ENCODE measurements around the gene PRRT1B. TPM values are rescaled to one million over a fixed set of nuclear protein-coding genes. Genes with fewer than 3 reads are reported as not detected.

The PRRT1B gene
- total RNA-seq, 1 experiment from 2014 or later = not detected

- POLR2A ChIA-PET (ENCODE audit: low non-redundant PET) = interaction anchor here (0.6 kb wide), 1 partner anchor 151 kb away, joined by 13 read pairs; no protein-coding TSS in a partner anchor
- Histone ChIP-seq H3K9me3 (ENCODE audit: low read depth, low read length, poor library complexity, severe bottlenecking) (no peaks in the 10 kb centered on the region), H3K4me3 (ENCODE audit: low read depth, low read length, poor library complexity, severe bottlenecking) (no peak overlapping the region), H3K27me3 (replicated peaks; ENCODE audit: insufficient read depth, low read depth, low read length, poor library complexity) (no peaks in the 10 kb centered on the region), H3K27ac (ENCODE audit: low read depth, low read length, poor library complexity, severe bottlenecking) (no peak overlapping the region), H3K36me3 (ENCODE audit: insufficient read depth, low read length, poor library complexity, severe bottlenecking) (peaks cover 7% of the 10 kb centered on the region), H3K4me1 (ENCODE audit: insufficient read depth, low read length, poor library complexity, severe bottlenecking) (no peaks in the 10 kb centered on the region)
- DNase-seq (ENCODE audit: low spot score) = no peak
- TF ChIP-seq CTCF (conservative IDR thresholded peaks at IDR 0.05; ENCODE audit: low read depth, low read length) = no peak
- TF ChIP-seq EZH2 (IDR thresholded peaks at IDR 0.05; ENCODE audit: borderline replicate concordance, low read depth, low read length, poor library complexity, severe bottlenecking) = no peak
- intact Hi-C loops (cut with micrococcal nuclease; ENCODE audit: unreplicated experiment) = no loop called here
- CTCF ChIA-PET = no interaction called here
- no TSS peak for BruUV-seq (replicated peaks)
These were observed 39.5 kb downstream of the PRRT1B start for GRCh38 chr9:131584858-131585257.

GRCh38 chr9:131585375-131585774, 40.1 kb downstream of the PRRT1B start:
- TF ChIP-seq CTCF (conservative IDR thresholded peaks at IDR 0.05; ENCODE audit: low read depth, low read length) (no peak), EZH2 (IDR thresholded peaks at IDR 0.05; ENCODE audit: borderline replicate concordance, low read depth, low read length, poor library complexity, severe bottlenecking) (no peak)
- H3K36me3 ChIP-seq (ENCODE audit: insufficient read depth, low read length, poor library complexity, severe bottlenecking) = peaks cover 2% of the 10 kb centered on the region
- no peaks in the 10 kb centered on the region for H3K9me3 ChIP-seq (ENCODE audit: low read depth, low read length, poor library complexity, severe bottlenecking)
- ChIA-PET CTCF (no interaction called here), POLR2A (ENCODE audit: low non-redundant PET) (interaction anchor here (0.6 kb wide), 1 partner anchor 150 kb away, joined by 13 read pairs; no protein-coding TSS in a partner anchor)
- no peaks in the 10 kb centered on the region for H3K27me3 ChIP-seq (replicated peaks; ENCODE audit: insufficient read depth, low read depth, low read length, poor library complexity)
- H3K27ac ChIP-seq (ENCODE audit: low read depth, low read length, poor library complexity, severe bottlenecking) = no peak overlapping the region
- intact Hi-C loops (cut with micrococcal nuclease; ENCODE audit: unreplicated experiment) = no loop called here
- no peak overlapping the region for H3K4me3 ChIP-seq (ENCODE audit: low read depth, low read length, poor library complexity, severe bottlenecking)
- DNase-seq (ENCODE audit: low spot score) = no peak
- no peaks in the 10 kb centered on the region for H3K4me1 ChIP-seq (ENCODE audit: insufficient read depth, low read length, poor library complexity, severe bottlenecking)
- BruUV-seq (replicated peaks) = no TSS peak

- BruUV-seq (replicated peaks) = no TSS peak
- POLR2A ChIA-PET (ENCODE audit: low non-redundant PET) = no interaction called here
These were observed 42.0 kb downstream of the PRRT1B start for GRCh38 chr9:131587331-131587730.

More at GRCh38 chr9:131587331-131587730, 42.0 kb downstream of the PRRT1B start:
- Histone ChIP-seq H3K27me3 (replicated peaks; ENCODE audit: insufficient read depth, low read depth, low read length, poor library complexity) (no peaks in the 10 kb centered on the region), H3K9me3 (ENCODE audit: low read depth, low read length, poor library complexity, severe bottlenecking) (no peaks in the 10 kb centered on the region), H3K4me1 (ENCODE audit: insufficient read depth, low read length, poor library complexity, severe bottlenecking) (no peaks in the 10 kb centered on the region), H3K27ac (ENCODE audit: low read depth, low read length, poor library complexity, severe bottlenecking) (no peak overlapping the region), H3K4me3 (ENCODE audit: low read depth, low read length, poor library complexity, severe bottlenecking) (no peak overlapping the region), H3K36me3 (ENCODE audit: insufficient read depth, low read length, poor library complexity, severe bottlenecking) (no peaks in the 10 kb centered on the region)
- DNase-seq (ENCODE audit: low spot score) = no peak
- TF ChIP-seq EZH2 (IDR thresholded peaks at IDR 0.05; ENCODE audit: borderline replicate concordance, low read depth, low read length, poor library complexity, severe bottlenecking) (no peak), CTCF (conservative IDR thresholded peaks at IDR 0.05; ENCODE audit: low read depth, low read length) (no peak)
- intact Hi-C loops (cut with micrococcal nuclease; ENCODE audit: unreplicated experiment) = no loop called here
- CTCF ChIA-PET = no interaction called here
